NCI-H128 (cell line): Measurements from ENCODE around the gene ITIH5.

Experiments
- DNase-seq: peaks from one replicate; lab custom pipeline; 2025; ENCODE audit not compliant: unreplicated experiment; lab: John Stamatoyannopoulos, UW

ITIH5 gene

DNA sequence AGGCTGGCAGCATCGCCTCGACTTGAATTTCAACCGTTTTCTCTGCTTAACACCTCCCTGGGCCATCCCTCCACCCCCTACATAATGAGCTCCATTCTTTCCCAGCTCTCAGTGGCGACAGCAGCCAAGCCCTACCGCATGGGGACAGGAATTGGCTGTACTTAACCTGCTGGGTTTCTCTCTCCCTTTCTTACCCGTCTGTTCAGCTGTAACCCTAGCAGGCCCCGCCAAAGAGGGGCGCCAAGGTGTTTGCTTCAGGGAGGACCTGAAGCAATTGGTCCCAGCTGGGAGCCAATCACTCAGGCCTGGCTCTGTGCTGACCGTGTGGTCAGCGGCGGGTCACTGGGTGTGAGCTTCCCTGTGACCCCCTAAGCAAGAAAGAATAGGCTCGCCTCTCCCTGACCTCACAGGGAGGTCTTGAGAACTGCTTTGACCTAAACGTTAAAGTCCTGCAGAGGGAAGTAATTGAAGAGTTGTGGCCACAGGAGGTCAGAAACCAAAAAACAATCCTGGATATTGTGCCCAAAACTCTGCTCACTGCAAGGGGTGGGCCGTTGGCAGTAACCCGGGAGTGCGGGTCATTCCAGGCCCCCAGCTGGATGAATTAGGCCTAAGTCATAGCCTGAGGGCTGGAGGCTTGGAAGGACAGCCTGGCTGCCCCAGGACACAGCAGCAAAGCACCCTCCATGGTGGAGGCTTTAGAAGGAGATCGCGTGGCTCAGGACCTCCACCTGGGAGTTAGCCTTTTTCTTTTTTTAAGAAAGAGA, 114.6 kb downstream of the ITIH5 start:
- no peak for DNase-seq

DNA sequence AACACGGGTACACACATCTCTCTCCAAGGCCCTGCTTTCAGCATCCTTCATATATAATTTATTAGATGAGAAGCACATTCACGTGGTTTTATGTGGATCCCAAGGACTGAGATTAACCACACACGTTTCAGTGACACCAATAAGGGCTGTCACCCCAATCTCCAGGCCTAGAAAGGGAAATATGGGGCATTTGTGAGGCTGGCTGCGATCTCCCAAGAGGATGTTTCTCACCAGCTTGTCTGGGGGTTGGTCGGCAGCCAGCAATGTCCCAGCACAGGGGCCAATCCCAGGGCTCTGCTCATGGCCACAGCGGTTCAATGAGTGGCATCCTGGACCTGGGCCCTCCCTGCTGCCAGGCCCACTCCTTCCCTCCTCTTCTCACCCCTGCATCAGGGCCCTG, 115.5 kb downstream of the ITIH5 start:
- no peak for DNase-seq

DNA sequence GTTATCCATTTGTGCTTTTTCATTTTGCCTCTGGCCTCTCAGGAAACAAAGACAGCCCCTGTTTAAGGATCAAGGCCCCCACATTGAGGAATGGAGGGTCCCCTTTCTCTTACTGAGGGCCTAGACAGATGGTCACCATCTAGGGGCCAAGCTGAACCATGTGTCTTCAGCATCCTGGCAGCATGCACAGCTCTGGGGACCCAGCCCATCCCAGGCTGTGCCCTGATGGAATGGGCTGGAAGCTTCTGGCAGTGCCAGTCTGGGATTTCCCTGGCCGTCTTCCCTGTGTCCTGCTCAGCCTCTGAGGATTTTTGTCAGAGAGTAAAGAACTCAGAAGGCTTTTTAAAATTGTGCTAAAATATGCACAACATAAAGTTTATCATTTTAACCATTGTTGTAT, 116.8 kb downstream of the ITIH5 start:
- DNase-seq = no peak

DNA sequence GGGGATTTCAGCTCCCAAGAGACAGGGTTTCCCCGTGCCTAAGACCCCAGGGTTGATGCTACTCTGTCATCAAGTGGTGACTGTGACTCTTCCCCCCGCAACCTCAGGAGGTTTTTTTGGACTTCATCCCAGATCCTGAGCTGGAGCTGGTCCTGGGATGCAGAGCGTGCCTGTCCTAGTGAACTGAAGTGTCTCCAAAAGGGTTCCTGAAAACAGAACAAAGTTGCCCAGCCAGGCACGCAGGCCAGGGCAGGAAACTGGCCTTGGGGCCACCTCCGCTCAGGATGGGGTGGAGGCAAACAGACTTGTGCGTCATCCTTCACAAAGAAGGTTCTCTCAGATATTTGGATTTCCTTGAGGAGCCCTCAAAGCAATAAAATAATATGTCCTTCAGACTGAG, 118.9 kb downstream of the ITIH5 start:
- DNase-seq = no peak

DNA sequence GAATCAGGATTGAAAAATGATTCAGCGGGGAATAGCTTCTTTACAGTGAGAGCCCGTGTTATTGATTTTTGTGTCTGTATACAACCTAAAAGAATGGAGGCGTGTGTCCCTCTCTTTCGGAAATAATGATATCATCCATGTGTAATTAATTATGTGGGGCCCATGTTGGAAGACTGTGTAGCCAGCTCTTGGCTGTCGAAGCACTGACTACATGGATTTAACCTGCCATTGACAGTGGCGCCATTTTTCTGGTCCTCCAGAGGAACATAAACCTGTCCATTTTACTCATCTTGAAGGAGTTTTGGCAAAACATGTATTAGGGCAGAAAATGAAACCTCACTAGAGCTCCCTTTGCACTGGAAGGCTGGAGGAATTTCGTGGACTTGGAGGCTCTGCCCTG, 119.6 kb downstream of the ITIH5 start:
- DNase-seq = no peak

DNA sequence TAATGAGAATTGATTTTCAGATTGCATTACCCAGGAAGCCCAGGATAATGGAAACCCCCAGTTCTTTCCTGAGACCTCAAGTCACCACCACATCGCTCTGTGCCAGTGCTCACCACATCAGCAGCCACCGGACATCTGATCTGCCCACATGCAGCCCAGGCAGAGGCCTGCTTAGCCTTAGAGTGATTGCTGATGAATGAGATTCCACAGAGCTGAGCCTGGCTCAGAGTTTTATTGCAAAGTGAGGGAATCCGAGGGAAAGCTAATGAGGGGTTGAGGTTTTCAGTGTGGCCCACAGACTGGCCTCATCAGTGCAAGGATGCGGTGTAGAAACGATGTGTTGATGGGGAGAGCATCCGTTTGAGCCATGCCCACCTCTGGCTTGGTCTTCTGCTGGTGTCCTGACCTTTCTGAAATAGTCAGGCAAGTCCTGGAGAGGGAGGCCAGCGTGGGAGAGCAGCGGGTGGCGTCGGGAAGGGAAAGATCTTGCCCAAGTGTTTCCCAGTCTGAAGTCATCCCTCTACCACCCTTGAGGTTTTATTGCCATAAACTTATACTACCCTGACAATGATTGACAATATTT, 120.3 kb downstream of the ITIH5 start:
- DNase-seq = no peak

DNA sequence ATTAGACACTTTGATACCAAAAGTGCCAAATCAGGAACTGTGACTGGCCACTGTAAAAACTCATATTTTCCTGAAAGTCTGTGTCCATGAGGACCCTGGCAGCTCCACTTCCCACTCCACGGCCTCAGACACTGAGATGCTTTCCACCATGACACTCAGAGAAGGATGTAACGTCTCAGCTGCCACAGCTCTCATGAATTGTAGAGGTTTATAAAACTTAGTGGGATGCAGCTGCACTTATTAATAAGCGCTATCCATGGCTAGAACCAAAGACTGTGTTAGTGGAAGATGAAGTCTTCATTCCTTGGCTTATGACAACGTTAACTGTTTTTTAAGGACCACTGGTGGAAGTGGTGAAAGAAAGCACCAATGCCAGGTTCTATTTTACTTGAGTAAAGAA, 121.0 kb downstream of the ITIH5 start:
- no peak for DNase-seq

DNA sequence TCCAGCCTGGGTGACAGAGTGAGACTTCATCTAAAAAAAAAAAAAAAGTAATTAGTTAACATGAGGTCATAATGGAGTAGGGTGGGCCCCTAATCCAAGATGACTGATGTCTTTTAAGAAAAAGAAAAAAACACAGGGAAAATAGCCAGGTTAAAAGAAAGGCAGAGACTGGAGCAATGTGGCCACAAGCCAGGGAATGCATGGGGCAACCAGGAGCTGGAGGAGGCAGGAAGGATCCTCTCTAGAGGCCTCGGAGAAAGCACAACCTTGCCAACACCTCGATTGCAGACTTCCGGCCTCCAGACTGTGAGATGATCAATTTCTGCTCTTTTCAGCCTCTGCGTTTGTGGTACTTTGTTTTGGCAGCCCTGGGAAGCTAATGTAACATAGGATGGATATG, 121.5 kb downstream of the ITIH5 start:
- no peak for DNase-seq

DNA sequence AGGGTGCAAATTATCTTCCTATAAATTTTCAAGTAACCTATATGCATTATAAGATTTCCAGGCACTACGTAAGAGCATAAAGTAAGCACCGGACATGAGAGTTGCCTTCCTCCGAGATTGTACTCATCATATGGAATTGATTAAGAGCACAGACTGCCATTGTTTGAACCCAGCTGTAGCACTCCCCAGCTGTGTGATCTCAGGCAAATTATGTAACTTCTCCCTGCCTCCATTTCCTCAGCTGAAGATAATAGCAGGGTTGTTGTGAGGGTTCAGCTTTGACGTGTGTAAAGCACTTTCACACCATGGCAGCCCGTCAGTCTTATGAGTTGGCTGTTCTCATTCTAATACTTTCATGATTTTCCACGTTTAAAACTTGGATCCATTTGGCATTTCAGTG, 122.6 kb downstream of the ITIH5 start:
- no peak for DNase-seq

DNA sequence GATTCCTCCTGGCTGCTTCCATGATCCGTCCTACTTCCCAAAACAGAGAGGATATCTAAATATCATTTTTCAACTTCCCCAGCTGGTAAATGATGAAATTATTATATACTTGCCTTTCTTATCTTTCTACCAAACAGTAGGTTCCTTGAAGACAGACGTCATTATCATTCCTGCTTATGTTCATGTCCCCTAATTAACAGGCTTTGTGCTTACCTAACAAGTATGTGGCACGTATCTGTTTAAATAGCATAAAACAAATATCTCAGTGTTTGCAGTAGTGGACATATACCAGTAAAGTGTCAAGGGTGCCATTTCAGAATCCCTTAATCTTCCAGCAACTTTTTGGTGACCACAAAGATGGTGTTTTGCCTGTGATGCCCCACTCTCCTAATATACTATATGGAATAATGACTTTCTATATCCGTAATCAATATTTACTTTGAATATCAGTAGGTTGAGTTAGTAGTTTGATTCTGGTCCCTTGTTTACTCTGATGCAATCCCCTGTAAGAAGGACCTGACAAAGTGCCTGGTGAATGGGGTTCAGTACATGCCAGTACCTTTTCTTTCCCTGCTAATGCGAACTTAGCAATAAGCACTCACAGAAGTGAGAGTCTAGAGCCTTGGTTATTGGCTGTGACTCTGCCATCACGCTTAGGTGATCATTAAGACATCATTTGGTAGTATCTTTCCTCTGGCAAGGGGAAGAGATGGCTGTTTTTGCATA, 124.4 kb downstream of the ITIH5 start:
- no peak for DNase-seq

DNA sequence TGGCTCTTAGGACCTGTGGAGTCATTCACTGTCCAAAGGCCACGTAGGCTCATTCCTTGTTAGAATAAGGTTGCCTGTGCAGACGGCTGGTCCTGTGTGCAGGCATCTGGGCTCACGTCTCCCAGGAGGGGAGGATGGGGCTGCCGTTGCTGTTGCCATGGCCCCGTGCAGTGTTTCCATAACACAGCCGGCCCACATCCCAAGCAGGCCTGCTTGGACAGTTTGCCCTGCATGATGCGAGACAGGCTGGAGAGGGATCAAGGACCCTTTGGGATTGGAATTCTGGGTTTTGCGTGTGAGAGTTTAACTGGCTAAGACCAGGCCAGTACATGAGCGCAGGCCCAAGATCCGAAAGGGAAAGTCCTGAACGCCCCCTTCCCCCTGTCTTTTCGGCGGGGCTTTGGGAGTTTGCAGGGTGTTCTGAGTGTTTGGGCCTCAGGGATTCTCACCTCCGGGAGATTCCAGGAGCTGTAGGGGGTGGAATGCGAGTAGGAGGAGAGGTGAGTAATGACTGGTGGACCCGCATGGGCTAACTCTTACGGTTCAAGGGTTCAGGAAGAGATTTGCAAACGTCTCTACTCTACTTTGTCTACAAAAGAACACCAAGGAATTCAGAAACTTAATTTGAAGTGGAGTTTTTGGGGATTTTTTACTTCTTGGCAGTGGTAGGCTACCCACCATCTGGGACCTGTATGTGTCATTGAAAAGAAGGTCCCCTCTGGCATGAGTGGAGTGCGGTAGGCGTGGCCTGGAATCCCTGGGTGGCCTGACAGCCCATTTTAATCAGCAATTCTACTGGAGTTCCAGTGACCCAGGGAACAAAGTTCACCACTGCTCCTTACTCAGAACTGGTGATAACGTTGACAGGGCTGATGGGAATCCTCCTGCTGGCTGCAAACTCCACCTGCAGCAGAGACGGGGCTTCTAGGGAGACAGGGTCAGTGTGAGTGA, 125.4 kb downstream of the ITIH5 start:
- DNase-seq = no peak

DNA sequence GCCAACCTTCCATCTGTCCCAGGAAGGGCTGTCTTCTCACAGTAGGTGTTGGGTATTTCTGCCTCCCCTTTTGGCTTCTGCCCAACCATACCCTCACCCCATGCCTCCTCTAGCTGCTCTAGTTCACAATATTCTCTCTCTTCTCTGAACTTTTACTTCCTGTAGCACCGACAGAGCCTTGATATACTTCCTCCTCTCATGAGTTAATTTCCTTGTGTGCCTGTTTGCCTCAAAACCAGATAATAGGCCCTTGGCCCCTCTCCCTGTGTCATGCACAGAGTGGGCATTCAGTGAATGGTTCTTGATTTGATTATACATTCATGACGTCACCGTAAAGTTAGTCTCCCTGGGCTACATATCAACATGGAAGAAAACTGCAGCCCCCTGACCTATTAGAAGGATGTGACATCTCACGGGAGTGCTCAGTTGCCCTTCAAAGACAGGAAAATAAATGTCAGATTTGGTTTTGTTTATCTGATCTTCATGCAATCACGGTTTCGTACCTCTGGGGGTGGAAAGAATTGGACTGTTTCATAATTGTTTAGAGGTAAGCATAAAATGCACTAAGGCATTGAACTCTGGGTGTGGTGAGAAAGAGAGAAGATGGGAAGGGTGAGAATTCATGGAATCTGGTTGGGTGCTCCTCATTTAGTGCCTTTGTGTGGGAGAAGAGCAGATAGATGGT, 127.7 kb downstream of the ITIH5 start:
- no peak for DNase-seq

DNA sequence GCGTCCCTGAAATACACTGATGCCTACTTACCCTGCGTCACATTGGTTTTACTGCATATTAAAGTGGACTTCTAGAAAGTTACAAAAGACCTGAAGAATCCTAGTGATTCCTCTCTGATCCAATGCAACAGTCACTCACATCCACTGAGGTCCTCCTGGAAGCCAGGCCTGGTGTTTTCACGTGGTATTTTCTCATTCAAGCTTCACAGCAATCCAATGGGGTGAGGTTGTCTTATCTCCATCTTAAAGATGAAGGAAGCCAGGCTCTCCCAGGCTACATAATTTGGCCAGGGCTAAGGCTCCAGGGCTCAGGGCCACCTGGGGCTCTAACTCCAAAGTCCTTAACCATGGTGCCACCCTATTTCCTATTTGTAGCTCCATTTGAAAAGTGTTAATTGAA, 129.6 kb downstream of the ITIH5 start:
- no peak for DNase-seq

DNA sequence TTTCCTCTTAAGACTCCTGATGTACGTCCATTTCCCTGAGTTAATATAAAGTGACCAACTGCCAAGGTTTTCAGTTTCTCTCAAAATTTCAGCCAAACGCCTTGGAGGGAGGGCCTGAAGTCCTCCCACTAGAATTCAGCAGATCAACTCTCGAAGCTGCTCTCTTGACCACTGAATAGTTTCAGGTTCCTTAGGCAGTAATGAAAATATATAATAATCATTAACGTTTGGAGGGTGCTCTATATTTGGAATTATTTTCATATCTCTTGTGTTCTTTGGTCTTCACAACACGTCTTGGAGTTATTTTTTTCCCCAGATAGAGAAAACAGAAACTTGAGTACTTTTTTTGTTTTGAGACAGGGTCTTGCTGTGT, 132.3 kb downstream of the ITIH5 start:
- DNase-seq = no peak

DNA sequence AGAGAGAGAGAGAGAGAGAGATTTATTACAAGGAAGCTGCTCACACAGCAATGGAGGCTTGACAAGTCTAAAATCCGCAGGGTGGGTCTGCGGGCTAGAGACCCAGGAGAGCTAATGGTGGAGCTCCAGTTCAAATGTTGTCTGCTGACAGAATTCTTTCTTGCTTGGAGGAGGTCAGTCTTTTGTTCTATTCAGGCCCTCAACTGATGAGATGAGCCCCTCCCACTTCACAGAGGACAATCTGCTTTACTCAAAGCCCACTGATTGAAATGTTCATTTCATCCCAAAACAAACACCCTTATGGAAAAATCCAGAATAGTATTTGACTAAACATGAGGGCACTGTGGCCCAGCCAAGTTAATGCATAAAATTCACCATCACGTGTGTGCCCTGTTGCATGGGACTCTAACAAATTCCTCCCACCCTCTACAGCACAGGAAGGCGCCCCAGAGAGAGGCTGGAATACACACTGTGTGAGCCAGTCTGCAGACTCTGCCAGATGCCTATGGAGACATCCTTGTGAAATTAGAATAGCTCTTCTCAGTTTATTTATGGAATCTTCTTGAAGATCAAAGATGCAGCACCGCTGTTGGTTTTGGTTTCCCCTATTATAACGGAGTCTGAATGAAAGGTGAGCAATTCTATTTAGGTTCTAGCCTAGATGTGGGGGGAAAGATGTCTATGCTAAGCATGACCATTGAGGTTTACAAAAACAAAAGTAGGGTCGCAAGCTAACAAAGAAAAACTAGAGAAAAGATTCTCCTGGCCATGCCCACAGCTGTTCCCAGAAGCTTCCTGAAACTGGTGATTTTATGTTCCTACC, 132.9 kb downstream of the ITIH5 start:
- no peak for DNase-seq

DNA sequence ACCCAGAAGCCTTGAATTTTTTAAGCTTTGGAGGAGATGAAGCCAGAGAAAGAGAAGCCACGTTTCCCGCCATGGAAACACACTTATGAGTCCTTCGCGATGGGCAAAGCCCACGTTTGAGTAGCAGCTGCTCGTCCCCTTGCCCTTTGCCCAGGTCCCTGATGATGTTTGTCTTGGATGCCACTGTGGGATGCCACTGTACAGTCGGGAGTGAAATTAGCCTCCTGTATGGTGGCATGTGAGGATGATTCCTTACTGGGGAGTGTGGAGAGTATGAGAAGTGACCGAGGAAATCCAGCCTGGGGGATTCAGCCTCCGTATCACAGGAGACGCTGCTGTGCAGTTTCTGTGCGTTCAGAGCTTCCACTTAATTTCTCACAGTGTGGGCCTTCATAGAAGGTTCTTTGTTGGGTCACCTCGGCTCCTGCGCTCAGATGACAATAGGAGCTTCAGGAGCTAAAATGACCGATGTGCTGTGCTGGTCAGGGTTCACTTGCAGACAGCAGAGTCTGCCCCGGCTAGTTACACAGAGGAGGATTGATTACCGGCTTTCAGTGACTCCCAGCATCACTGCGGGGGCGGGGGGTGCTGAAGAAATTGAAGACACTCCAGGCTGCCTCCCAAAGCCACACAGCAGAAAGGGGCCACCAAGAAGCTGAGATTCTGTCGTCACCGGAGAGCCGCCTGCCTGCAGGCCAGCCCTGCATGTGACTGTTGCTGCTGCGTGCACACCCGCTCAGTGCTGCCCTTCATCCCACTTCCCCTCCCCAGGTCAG, 133.9 kb downstream of the ITIH5 start:
- DNase-seq = no peak

DNA sequence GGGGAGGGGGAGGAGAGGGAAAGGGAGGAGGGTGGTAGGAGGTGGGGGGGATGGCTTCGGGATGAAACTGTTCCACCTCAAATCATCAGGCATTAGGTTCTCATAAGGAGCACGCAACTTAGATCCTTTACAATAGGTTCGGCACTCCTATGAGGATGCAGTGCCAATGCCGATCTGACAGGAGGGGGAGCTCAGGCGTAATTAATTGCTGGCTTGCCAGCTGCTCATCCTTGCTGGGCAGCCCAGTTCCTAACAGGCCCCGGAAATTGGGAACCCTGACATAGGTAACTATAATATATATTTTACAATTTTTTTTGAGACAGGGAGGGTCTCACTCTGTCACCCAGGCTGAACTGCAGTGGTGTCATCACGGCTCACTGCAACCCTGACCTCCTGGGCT, 137.1 kb downstream of the ITIH5 start:
- DNase-seq = no peak

DNA sequence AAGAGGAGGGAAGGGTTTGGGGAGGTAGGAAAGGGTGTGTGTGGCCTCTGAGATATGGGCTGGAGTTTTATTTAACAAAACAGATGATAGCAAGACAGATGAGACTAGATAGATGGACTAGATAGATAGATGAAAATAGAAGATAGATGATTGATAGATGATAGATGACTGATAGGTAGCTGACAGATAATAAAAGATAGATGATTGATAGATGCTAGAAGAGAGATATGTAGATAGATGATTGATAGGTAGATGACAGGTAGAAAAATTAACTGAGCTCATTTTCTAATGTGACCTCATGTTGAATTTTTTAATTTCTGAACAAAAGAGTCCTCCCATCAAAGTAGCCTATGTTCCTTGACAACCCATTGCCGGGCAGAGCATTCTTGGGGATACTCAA, 139.3 kb downstream of the ITIH5 start:
- no peak for DNase-seq

DNA sequence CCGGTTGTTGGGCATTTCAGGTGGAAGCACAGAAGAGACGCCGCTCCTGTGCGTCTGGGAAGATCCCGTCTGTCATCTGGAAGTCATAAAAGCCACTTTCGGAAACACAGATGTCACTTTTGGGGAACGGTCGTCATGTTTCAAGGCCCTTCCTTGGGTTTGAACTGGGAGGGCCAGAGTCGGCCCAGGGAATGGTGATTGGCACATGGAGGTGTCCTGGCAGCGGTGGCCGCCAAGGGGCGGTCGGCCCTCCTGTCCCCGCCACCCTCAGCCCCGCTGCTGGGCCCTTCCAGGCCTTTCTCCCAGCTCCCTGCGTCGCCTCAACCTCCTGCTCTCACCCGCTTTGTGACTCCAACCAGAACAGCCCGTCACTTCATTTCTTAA, 140.8 kb downstream of the ITIH5 start:
- no peak for DNase-seq
